Suprapubic skin (tissue), 3 donors: ENCODE data around the gene FBH1.

Source experiments
- EP300 ChIP-seq: sonication (generic); formaldehyde crosslinking; IDR thresholded peaks from one replicate; pipeline ENCODE4 v1.6.1; 2017; ENCODE audit warnings: antibody characterized with exemption
- POLR2A ChIP-seq, 2 donors: fragments of 450-650 bp; IDR thresholded peaks; one replicate each; pipeline ENCODE4 v1.6.1; 2017; ENCODE audit warnings: antibody characterized with exemption in 2 of 2, mild to moderate bottlenecking in 2 of 2, moderate library complexity in 2 of 2
- TF ChIP-seq, protein P1 (sequence below), 2 donors: fragments of 200-600 bp in 1 of 2; fragments of 450-650 bp in 1 of 2; sonication (generic) in 1 of 2; IDR thresholded peaks; one replicate each; pipeline ENCODE4 v1.5.1; 2016 to 2019; ENCODE audit warnings: antibody characterized with exemption in 2 of 2, mild to moderate bottlenecking in 1 of 2, moderate library complexity in 1 of 2

- TF ChIP-seq, protein P1, sequence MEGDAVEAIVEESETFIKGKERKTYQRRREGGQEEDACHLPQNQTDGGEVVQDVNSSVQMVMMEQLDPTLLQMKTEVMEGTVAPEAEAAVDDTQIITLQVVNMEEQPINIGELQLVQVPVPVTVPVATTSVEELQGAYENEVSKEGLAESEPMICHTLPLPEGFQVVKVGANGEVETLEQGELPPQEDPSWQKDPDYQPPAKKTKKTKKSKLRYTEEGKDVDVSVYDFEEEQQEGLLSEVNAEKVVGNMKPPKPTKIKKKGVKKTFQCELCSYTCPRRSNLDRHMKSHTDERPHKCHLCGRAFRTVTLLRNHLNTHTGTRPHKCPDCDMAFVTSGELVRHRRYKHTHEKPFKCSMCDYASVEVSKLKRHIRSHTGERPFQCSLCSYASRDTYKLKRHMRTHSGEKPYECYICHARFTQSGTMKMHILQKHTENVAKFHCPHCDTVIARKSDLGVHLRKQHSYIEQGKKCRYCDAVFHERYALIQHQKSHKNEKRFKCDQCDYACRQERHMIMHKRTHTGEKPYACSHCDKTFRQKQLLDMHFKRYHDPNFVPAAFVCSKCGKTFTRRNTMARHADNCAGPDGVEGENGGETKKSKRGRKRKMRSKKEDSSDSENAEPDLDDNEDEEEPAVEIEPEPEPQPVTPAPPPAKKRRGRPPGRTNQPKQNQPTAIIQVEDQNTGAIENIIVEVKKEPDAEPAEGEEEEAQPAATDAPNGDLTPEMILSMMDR (IDR thresholded peaks at IDR 0.05) = no peak
- TF ChIP-seq EP300 (no peak), POLR2A (IDR thresholded peaks at IDR 0.05) (no peak)
Observed at GRCh38 chr10:5854131-5854475, 35.9 kb upstream of the FBH1 start.
